Stimulated activated CD4-positive, alpha-beta T cell treated with anti-CD3 and anti-CD28 coated beads, Interleukin-1b, Interleukin-23, amount 100 ng/mL, for 4 hours (primary cell): ENCODE results near the gene ENTREP3.

ENCODE experiments used
- DNase-seq, 2 donors: peaks; one replicate each; pipeline ENCODE4 v3.0.0-alpha.2; 2020; ENCODE audit warnings: low read depth in 2 of 2

The ENTREP3 gene

DNA sequence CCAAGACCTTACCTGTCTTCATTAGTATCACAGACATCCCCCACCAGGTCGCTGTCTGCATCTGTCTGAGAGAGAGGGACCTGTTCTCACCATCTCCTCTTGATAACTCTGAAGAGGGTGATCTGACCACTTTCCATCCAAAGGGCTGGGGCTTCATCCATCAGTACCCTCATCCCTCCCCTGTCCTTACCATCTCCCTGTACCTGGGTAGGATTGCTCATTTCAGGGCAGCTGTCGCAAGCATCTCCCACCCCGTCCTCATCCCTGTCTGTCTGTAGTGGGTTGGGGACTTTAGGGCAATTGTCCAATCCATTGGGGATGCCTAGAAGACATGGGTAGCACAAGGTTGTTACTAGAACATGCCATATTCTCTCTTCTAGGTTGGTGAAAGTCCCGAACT is 55.5 kb downstream of the ENTREP3 start:
- DNase-seq: no peak

DNA sequence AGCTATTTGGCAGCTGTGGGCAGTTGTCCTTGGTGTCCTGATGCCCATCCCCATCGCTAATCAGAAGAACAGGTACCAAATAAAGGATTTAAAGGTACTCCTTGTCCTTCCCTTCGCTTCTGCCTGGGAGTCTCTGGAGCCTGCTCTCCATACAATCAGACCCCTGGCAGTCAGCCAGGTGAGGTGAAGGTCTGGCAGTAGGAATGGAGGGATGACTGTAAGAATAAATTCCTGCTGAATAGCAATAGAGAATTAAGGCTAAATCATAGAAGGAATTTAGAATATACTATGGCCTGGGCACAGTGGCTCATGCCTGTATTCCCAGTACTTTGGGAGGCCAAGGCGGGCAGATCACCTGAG is 56.8 kb downstream of the ENTREP3 start:
- DNase-seq: no peak

DNA sequence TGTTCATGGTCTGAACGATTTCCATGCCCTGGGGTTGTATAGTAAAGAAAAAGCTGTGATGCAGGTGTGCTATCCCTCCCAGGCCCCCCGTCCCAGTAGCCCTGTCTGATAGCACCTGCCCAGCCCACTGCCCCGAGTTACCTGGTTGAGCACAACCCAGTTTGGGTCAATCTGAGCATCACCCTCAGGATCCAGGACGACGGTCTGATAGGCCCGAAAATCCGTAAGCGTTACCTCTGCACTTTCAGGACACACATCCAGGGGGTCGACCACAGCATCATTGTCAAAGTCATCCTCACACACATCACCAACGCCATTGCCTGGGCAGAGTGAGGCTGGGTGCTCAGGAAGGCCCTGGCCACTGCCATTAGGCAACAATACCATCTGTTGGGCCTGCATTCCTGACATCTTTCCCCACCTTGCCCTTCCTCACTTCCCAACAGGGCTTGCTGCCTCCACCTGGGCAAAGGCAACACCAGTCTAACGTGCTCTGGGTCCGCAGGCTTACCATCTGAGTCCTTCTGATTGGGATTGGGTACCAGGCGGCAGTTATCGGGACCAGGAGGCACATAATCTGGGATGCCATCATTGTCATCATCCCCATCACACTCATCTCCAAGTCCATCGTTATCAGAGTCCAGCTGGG is 57.3 kb downstream of the ENTREP3 start:
- no peak for DNase-seq
